COLO829 (cell line): ENCODE data around the gene AGAP1.

Experiments
- DNase-seq: peaks from one replicate; pipeline ENCODE4 v3.0.0; 2012; ENCODE audit warnings: low spot score

AGAP1 gene

DNA sequence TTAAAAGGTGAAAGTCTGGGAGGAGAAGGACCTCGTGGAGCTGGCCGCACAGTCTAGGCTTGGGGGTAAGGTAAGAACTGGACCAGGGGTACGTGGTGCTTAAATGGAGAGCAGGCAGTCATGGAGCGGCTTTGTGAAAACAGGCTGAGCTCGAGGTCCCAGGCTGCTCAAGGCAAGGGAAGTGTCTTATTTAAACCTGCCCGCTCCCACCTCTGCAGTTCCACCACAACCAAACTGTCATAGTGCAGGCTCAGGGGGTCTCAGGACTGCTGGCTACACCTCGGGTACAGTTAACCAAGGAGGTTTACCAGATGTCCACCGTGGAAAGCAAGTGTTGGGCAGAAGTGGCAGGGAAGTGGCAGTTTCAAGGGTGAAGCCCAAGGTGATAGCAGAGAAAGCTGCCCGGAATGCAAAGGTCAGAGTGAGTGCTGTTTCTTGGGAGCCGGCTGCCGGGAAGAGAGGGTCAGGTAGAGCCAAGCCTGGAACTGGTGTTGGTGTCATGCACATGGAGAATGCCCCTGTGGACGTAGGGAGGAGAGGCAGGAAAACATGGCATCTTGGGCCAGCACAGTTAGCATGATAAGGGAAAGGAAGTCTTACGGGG, 471.0 kb downstream of the AGAP1 start:
- DNase-seq: no peak

DNA sequence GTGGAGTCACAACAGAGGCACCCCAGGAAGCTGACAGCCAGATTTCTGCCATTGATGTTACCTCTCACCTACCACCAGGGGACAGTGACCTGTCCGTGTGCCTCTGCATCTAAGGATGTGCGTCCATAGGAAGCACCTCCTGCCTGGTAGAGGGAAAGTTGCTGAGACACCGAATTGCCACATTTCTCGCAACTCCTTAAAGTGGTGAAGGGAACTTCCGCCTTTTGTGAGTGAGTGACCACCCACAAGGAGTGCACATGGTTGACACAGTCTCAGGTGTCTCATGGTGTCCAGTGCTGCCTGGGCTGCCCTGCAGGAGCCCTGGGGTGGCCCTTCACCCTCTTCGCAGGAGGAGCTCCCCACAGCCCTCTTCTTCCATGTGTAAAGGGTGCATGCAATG, 472.6 kb downstream of the AGAP1 start:
- DNase-seq: no peak

DNA sequence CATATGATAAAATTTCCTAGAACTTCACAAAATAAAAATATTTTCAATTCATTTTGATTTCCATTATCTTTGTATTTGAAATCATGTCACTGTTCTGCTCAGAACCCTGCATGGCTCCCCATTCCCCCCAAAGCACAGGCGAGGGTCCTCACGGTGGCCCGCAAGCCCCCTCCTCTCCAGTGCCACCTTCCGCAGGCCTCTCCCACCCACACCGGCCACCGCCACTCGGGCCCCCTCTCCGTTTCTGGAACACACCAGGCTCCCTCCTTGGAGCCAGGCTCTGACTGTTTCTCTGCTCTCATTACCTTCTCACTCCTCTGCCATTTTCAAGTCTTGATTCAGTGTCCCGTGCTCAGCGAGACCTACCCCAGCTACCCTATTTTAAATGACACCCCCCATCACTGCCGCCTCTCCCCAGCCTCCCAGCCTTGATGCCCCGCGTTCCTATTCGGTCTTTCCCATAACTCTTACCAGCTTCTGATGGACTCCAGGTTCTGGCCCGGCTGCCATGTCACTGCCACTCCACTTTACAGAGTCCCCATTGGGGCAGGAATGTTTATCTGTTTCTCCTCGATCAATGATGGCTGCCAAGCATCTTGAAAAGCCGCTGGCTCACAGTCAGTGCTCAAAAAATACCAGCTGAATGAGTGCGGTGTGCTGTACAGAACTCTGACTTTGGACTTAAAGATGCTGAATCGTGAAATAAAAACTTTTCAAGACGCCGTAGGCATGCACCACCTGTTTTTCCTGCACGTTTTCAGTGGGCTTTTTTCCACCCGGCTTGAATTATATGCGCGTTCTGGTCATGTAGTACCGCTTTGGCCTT, 473.3 kb downstream of the AGAP1 start:
- DNase-seq: no peak

DNA sequence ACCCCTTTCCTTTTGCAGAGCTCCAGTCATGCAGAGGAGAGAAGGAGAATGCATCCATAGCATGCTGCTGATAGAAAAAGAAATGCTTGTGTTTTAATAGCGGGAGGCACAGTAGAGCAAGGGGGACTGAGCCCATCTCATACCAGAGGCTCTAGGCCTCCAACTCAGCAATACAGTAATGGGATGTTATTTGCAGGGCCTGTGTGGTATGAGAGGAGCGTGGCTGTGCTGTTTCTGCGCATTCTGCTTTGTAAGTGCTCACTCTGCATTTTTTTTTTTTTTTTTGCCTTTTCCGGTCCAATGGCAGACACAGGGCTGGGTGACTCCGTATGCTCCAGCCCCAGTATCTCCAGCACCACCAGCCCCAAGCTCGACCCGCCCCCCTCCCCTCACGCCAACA, 474.3 kb downstream of the AGAP1 start:
- DNase-seq: no peak

DNA sequence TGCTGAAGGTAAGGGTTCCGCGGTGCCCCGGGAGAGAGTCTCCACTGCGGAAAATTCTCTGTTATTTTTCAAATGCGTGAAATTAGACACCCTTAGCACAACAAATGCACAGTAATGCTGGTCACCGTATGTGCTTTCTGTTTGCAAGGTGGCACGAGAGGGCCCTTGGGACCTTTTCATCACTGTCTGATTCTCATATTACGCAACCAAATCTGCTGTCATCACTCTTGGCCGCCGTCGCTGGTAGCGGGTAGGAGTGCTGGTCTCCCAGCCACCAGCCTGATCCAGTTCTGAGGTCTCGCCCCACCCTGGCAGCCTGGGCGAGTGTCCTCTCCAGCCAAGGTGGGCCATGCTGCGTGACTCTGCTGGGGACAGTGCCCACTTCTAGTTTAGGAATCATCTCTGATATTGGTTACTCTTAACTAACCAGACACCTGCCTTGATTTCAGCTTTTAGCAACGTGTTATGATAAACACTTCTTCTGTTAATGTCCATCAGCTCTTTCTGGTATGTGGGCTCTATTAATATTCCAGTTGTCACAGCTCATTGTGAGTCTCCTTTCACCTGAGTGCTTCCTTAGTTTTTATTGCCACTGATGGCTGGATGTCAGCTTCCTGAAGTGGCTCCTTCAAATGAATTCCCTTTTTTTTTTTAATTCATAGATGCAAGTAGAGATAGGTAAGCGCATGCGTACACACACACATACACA, 474.9 kb downstream of the AGAP1 start:
- no peak for DNase-seq

DNA sequence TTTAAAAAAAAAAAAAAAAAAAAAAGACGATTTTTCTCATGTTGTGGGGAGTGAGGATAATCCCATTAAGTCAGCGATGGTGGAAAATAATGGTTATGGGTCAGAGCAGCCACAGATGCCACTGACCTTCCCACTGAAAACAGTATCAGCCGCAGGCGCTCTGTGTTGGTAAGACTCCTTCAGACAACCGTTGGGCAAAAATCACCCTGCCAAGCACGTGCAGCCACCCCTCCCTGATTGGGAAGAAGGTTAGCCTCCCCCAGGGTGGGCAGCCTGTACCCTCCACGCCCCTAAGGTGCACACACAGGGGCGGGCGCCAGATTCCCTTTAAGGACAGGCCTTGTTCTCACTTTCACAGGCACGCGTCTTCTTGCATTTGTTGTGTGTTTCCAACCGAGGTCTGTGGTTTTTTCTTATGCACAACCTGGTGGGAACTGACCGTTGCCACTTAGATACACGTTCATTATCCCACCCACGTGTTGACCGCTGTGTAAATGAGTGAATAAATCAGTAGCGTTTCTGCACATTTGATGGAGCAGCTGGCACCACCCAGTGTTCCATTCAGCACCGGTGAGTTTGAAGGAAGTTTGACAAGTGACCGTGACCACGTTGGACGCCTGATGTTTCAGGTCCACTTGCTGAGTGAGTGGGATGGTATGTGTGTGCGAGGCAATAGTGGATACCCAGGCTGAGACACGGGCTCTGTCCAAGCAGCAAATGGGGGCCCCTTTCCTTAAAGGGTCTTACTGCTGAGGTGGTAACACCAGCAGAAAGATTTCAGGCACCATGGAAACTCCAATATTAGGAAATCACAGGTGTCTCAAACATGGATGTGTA, 476.6 kb downstream of the AGAP1 start:
- no peak for DNase-seq

DNA sequence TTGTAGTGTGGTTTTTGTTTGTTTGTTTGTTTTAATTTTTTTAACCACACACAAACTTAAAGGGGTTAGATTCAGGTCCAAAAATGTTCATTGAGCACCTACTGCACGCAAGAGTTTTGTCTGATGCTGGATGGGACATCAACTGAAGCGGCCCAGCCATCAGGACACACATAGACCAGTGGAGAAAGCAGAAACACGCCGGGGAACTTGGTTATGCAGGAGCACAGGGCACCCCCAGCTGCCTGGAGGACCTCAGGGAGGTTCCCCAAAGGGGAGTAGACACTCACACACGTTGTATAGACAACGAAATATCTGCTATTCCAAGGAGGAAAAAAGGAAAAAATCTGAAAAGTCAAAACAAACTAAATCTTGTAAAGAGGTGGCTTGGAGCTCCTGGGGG, 482.7 kb downstream of the AGAP1 start:
- DNase-seq: no peak

DNA sequence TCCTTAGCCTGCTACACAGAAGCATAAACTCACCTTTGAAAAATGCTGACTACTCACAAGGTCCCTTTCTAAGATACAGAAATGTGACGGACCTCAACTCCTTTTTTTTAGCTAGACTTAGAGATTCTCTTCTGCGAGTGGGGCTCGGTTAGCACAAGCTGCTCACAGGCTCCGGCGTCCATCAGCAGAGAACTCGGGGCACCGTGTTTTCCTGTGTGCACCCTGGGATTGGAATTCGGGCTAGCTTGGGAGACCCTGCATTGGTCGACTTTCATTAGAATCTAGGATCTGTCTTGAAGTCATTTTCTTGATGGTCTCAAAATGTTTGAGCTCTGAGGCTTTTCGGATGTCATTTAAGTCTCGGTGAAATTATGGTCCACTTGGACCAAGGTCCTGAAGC, 483.1 kb downstream of the AGAP1 start:
- DNase-seq: no peak

DNA sequence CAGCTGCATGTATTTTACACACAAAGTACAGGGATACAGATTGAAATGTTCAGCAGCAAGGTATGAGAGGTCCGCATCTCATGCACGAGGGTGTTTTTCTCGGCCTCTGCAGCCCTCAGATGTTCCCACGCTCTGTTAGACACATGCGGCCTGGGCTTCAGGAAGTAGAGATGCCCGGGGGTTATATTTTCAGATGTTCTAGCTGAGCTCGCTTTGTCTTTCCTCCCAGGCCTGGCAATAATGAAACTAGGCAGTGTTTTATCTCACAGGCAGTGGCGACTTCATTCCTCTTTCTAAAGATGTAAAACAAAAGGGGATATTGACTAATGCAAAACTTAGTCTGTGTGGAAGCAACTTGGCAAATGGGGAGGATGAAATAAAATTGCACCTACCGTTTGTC, 483.6 kb downstream of the AGAP1 start:
- peak; percentile 50 for DNase-seq

DNA sequence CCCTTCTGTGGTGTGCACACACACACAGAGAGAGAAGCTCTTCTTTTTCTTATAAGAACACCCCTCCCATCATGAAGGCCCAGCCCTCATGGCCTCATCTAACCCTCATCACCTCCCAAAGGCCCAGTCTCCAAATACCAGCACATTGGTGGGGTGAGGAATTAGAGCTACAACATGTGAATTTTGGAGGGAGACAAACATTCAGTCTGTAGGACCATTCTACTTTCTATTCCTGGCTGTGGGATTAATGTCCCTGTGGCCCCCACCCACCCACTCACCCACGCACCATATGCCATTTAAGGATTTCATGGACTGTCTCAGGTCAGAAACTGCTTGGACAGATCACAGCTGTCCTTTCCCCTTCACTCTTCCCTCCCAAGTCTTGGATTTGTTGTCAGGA, 484.2 kb downstream of the AGAP1 start:
- DNase-seq: no peak

DNA sequence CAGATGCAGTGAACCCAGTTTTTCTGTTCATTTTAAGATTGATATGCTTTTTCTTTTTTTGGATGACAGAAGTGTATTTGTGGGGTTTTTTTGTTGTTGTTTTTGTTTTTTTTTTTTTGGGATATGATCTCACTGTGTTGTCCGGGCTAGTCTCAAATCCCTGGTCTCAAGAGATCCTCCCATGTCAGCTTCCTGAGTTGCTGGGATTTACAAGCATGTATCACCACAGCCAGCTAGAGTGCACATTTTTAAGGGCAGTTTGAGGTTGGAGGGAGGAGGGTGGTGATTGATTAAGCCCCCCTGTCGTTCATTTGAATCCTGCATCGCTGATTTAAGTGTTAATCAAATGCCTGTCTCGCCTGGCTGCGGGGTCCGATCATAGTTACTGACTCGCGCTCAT, 485.2 kb downstream of the AGAP1 start:
- no peak for DNase-seq

DNA sequence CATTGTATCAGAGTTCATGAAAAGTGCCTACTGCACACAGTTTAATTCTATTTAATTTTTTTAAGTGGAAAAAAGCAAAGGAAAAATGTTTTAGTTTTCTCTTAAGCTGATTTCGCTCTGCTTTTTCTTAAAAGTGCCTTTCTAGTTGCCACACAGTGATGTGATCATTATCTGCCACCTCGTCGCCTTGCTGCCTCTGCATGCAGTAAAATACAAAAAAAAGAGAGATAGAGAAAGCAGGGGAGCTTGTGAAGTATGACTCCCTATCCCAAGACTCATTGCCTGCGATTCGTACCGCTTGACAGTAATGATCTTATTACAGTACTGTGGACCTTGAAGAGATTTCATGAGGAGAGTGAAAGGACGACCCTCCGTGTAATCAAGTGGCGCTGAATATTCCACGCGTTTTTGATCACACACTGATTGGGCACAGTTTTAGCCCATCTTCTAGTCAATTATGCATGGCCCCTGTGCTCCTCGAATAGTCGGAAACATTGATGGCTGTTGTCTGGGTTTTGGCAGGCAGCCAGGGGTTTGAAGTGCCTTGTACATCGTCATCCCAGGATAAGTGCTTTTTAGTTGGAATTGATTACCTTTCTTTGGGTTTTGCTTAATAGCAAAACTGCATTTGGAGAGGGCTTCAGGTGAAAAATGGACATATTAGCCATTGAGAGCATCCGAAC, 486.1 kb downstream of the AGAP1 start:
- DNase-seq: no peak

DNA sequence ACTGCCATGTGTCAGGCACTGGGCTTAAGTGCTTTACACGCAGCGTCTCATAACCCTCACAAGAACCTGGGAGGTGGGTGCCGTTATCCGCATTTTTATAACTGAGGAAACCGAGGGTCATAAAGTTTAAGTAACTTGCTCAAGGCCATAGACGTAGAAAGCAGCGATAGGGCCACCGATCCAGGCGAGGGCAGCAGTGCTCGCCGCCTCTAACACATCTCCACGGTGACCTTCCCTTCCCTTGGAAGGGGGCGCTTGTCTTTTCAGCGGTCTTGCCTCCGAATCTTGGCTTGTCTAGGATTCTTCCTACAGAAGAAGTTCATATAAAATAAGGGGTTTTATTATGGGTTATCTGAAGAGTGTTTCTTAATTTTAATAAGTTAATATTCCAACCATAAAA, 487.8 kb downstream of the AGAP1 start:
- no peak for DNase-seq

DNA sequence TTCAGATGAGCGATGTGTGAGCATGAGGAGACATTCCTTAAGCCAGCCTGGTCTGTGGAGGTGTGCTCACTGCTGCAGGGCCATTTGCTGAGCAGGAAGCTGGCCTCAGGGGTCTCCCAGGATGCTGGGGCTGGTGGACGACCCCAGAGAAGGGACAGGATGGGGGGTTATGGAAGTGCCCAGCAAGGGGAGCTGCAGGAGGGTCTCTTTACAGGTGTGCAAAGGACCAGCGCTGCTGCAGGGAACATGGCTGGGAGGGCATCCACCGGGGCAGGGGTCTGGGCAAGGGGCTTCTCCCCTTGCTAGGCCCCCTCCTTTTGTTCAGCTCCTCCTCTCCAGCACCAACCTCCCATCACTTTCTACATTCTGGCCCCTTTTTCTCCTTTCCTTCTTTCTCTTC, 489.2 kb downstream of the AGAP1 start:
- DNase-seq: no peak

DNA sequence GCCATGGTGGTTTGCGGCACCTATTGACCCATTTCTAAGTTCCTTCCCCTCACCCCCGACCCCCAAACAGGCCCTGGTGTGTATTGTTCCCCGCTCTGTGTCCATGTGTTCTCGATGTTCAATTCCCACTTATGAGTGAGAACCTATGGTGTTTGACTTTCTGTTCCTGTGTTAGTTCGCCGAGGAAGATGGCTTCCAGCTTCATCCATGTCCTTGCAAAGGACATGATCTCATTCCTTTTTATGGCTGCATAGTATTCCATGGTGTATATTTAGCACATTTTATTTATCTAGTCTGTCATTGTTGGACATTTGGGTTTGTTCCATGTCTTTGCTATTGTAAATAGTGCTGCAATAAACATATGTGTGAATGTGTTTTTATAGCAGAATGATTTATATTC, 490.7 kb downstream of the AGAP1 start:
- DNase-seq: no peak

DNA sequence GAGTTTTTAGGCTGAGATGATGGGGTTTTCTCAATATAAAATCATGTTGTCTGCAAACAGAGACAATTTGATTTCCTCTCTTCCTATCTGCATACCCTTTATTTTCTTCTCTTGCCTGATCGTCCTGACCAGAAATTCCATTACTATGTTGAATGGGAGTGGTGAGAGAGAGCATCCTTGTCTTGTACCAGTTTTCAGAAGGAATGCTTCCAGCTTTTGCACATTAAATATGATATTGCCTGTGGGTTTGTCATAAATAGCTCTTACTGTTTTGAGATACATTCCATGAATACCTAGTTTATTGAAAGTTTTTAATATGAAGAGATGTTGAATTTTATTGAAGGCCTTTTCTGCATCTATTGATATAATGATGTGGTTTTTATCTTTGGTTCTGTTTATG, 492.5 kb downstream of the AGAP1 start:
- DNase-seq: no peak

DNA sequence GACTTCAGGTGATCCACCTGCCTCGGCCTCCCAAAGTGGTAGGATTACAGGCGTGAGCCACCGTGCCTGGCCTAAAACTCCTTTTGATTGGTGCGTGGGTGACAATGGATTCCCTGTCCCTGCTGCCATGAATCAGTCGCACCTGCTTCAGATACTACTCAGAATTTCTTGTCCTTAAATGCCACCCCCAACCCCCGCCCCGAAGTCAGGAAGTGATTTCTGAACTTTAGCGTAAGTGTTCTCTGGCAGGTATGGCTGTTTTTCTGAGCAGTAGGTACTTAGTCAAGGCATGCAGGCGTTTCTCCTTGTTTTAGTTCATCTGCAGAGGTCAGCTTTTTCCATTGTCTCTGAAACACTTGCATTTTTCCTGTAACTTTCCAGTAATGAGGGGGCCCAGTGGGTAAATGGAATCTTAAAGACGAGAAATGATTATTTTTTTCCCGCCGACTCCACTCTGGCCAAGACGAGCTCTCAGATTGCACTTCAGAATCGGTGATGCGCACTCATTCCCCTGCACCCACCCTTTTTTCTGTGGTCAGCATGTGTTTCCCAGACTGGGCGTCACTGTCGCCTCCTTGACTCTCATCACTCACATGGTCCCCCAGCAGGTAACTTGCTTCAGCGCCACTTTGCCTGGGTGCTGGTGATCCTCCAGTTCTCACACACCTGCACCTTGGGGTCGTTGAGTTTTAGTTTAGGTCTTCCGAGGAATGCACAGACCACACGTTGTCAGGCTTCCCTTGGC, 494.6 kb downstream of the AGAP1 start:
- DNase-seq: no peak

DNA sequence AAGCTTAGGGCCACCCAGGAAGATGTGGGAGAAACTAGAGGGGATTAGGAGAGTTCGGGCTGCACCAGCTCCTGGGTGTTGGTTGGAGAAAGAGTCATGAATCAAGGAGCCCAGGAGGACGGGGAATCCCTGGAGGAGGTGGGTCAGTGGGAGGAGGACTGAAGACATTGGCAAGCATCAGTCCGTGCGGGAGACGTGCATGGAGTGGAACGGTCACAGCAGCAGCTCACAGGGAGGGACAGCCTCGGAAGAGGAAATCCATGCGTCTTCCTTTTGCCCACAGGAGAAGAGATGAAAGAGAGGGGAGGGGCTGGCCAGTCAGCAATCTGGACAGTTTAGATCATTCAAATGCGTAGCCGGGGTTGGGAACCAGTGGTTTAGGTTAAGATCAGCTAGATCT, 495.7 kb downstream of the AGAP1 start:
- no peak for DNase-seq

DNA sequence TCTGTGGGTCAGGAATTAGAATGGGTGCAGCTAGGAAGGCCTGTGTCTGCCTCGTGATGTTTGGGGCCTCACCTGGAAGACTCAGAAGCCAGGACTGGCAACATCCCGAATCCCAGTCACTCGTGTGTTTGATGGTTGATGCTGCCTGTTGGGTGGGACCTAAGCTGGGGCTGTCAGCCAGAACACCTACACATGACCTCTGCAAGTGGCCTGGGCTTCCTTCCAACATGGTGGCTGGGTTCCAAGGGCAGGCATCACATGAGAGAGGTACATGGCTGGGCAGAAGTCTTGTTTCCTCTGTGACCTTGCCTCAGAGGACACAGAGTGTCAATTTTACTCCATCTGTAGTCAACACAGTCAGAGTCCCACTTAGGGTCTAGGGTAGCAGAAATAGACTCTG, 496.5 kb downstream of the AGAP1 start:
- no peak for DNase-seq

DNA sequence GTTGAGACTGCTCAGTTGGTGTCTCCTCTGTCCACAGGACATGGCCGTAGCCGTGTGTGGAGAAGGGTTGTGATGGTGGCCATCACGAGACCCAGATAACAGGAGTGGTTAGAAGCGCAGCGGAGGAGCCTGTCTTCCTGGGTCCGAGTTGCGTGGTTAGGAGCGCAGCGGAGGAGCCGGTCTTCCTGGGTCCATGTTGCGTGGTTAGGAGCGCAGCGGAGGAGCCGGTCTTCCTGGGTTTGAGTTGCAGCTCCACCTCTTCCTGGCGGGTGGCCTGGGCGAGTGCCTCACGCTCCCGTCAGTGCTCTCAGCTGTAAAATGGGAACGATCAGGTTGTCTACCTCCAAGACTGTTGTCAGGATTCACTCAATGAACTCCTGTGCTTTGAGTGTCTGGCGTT, 498.2 kb downstream of the AGAP1 start:
- no peak for DNase-seq

DNA sequence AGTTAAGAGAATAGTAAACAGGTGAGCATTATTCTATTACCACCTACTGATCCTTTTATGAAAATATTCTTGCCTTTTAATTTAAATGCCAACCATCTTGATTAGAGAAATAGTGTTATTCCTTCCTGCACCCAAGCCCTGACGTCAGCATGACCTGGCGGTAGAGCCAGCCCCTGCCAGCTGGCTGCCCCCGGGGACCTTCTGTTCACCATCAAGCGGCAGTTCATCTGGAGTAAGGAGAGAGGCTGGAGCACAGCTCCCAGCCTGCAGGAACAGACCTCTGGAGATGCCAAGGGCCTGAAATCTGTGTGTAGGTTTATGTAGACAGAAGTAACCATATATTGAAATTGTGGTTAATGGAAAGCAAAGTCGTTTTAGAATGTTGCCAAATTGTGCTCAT, 502.6 kb downstream of the AGAP1 start:
- no peak for DNase-seq
